Ishikawa (cell line): ENCODE measurements around the gene AKAP11.

Experiments used
- CEBPB ChIP-seq: IDR thresholded peaks from 2 replicates; pipeline ENCODE4 v1.6.1; 2012
- CREB1 ChIP-seq: IDR thresholded peaks from 2 replicates; pipeline ENCODE4 v1.6.1; 2012; ENCODE audit warnings: low read depth
- EGR1 ChIP-seq: IDR thresholded peaks from 2 replicates; pipeline ENCODE4 v1.6.1; 2012
- EP300 ChIP-seq: IDR thresholded peaks from 2 replicates; pipeline ENCODE4 v1.6.1; 2012; ENCODE audit warnings: borderline replicate concordance
- FOXM1 ChIP-seq: IDR thresholded peaks from 2 replicates; pipeline ENCODE4 v1.6.1; 2012; ENCODE audit warnings: low read depth, borderline replicate concordance
- MAX ChIP-seq: IDR thresholded peaks from 2 replicates; pipeline ENCODE4 v1.6.1; 2012
- NFIC ChIP-seq: IDR thresholded peaks from 2 replicates; pipeline ENCODE4 v1.6.1; 2012
- RAD21 ChIP-seq: IDR thresholded peaks from 2 replicates; pipeline ENCODE4 v1.6.1; 2012; ENCODE audit warnings: low read depth
- TAF1 ChIP-seq: IDR thresholded peaks from 2 replicates; pipeline ENCODE4 v1.6.1; 2012; ENCODE audit warnings: low read depth, mild to moderate bottlenecking
- TCF12 ChIP-seq: IDR thresholded peaks from 2 replicates; pipeline ENCODE4 v1.6.1; 2012; ENCODE audit warnings: low read depth
- TEAD4 ChIP-seq: IDR thresholded peaks from 2 replicates; pipeline ENCODE4 v1.6.1; 2012
- YY1 ChIP-seq: IDR thresholded peaks from 2 replicates; pipeline ENCODE4 v1.6.1; 2012; ENCODE audit warnings: low read depth
- ZBTB7A ChIP-seq: IDR thresholded peaks from 2 replicates; pipeline ENCODE4 v1.6.1; 2012; ENCODE audit warnings: low read depth
- TF ChIP-seq, protein P1 (sequence below): IDR thresholded peaks from 2 replicates; pipeline ENCODE4 v1.6.1; 2012
- TF ChIP-seq, protein P2 (sequence below): IDR thresholded peaks from 2 replicates; pipeline ENCODE4 v1.6.1; 2012; ENCODE audit warnings: low read depth, mild to moderate bottlenecking

AKAP11 gene, protein sequence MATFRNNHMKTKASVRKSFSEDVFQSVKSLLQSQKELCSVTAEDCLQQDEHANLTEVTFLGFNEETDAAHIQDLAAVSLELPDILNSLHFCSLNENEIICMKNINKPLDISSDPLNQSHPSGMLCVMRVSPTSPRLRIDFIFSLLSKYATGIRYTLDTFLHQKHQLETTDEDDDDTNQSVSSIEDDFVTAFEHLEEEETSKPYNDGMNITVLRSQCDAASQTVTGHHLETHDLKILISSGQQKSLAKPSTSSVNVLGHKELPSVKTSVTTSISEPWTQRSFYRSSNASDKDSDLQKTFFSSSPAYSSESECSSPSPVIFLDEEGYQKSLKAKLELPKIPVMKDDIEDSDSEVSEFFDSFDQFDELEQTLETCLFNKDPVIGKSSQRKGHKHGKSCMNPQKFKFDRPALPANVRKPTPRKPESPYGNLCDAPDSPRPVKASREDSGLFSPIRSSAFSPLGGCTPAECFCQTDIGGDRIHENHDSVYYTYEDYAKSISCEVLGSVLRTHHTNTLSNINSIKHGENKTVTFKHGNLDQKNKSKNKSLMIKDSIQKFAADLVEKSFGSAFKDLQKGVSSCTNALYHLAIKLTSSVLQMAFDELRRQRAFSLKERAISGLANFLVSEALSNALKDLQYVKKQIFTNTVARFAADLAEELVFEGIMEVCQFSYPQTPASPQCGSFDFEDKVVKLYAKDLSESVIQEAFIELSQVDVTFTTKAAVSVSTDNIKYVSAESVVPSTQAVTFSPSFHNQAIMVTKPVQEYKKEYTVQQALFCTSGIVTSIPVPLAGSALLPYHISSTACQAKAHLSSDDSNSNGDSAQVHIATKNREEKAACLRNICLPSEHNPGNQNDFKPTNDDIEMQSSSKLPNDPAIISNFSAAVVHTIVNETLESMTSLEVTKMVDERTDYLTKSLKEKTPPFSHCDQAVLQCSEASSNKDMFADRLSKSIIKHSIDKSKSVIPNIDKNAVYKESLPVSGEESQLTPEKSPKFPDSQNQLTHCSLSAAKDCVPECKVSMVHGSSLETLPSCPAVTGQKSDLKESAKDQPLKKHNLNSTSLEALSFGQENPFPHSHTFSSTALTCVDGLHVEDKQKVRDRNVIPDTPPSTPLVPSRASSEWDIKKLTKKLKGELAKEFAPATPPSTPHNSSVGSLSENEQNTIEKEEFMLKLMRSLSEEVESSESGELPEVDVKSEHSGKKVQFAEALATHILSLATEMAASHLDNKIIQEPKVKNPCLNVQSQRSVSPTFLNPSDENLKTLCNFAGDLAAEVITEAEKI (N-terminal part only)

DNA sequence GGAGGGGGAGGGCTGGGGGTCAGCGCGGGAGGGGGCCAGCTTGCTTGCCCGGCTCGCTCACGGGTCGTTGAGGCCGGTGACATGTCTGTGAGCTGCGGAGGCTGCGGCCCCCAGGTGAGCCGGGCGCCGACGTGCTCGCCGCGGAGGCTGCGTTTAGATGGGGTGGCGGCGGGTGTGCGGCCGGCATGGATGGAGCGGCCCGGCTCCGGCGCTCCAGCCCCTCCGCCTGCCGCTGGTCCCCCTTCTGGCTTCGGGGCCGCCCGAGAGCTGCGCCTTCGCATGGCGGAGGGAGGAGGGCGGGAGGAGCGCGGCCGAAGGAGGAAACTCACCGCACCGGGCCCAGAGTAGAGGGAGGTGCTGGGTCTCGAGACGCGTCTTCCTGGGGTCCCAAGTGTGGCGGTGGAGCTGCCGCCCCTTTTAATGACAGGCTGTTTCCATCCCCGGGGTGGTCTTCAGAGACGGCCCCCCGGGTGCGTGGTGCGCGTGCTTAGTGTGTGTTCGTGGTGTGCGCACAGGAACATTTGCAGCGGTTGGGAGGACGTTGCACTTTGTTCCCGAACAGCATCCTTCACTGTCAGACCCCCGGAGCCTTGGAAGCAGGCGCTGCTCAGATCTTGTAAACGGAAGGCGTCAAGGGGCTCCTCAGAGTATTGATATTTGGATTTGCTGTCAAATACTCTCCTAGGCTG lies at the start of gene AKAP11:
AKAP11 (plus strand) TSS at position 38 of the 689 bp plus-strand sequence. CDS start 14,197 bp downstream, outside the sequence.
- TF ChIP-seq MAX (peak; percentile 57; the same call in 1 of the 2 replicates), CREB1 (no peak), ZBTB7A (peak; percentile 82), YY1 (peak; percentile 54; the same call in 1 of the 2 replicates), TCF12 (no peak), CEBPB (no peak), FOXM1 (no peak), EP300 (no peak), NFIC (no peak), EGR1 (no peak), RAD21 (no peak)
- TF ChIP-seq, protein P1, sequence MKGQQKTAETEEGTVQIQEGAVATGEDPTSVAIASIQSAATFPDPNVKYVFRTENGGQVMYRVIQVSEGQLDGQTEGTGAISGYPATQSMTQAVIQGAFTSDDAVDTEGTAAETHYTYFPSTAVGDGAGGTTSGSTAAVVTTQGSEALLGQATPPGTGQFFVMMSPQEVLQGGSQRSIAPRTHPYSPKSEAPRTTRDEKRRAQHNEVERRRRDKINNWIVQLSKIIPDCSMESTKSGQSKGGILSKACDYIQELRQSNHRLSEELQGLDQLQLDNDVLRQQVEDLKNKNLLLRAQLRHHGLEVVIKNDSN = no peak

DNA sequence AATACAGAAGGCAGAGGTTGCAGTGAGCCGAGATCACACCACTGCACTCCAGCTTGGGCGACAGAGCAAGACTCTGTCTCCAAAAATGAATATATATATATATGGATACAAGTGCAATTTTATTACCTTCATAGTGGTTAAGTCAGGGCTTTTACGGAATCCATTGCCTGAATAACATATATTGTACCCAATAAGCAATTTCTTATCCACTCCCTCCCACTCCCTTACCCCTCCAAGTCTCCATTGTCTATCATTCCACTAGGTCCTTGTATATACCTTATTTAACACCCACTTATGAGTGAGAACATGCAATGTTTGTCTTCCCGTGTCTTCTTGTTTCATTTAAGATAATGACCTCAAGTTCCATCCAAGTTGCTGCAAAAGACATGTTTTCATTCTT lies 48.3 kb upstream of the AKAP11 start:
- no peak for TF ChIP-seq YY1
- TF ChIP-seq CREB1 = no peak
- no peak for TF ChIP-seq RAD21
- no peak for TF ChIP-seq TEAD4
- TF ChIP-seq NFIC = no peak
- TF ChIP-seq CEBPB = no peak
- no peak for TF ChIP-seq TAF1
- no peak for TF ChIP-seq EP300
- no peak for TF ChIP-seq ZBTB7A
- TF ChIP-seq MAX = no peak
- TF ChIP-seq, protein P2, sequence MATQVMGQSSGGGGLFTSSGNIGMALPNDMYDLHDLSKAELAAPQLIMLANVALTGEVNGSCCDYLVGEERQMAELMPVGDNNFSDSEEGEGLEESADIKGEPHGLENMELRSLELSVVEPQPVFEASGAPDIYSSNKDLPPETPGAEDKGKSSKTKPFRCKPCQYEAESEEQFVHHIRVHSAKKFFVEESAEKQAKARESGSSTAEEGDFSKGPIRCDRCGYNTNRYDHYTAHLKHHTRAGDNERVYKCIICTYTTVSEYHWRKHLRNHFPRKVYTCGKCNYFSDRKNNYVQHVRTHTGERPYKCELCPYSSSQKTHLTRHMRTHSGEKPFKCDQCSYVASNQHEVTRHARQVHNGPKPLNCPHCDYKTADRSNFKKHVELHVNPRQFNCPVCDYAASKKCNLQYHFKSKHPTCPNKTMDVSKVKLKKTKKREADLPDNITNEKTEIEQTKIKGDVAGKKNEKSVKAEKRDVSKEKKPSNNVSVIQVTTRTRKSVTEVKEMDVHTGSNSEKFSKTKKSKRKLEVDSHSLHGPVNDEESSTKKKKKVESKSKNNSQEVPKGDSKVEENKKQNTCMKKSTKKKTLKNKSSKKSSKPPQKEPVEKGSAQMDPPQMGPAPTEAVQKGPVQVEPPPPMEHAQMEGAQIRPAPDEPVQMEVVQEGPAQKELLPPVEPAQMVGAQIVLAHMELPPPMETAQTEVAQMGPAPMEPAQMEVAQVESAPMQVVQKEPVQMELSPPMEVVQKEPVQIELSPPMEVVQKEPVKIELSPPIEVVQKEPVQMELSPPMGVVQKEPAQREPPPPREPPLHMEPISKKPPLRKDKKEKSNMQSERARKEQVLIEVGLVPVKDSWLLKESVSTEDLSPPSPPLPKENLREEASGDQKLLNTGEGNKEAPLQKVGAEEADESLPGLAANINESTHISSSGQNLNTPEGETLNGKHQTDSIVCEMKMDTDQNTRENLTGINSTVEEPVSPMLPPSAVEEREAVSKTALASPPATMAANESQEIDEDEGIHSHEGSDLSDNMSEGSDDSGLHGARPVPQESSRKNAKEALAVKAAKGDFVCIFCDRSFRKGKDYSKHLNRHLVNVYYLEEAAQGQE = no peak
- TF ChIP-seq FOXM1 = no peak
- no peak for TF ChIP-seq EGR1
- TF ChIP-seq, protein P1 = no peak
- no peak for TF ChIP-seq TCF12

DNA sequence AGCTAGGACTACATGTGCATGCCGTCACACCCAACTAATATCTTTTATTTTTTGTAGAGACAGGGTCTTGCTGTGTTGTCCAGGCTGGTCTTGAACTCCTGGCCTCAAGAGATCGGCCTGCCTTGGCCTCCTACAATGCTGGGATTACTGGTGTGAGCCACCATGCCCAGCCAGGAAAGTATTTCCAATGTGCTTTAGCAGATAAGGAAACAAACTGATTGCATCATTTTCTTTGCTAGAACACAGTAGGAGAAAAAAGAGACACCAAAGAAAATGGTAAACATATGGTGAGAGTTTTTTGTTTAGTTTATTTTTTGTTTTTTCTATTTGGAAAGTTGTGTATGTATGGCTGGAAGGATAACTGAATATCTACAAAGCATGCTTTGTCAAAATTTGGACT lies 46.9 kb upstream of the AKAP11 start:
- TF ChIP-seq TEAD4 = no peak
- TF ChIP-seq ZBTB7A = no peak
- TF ChIP-seq EP300 = no peak
- TF ChIP-seq NFIC = no peak
- TF ChIP-seq TCF12 = no peak
- no peak for TF ChIP-seq YY1
- TF ChIP-seq MAX = no peak
- no peak for TF ChIP-seq TAF1
- TF ChIP-seq FOXM1 = no peak
- TF ChIP-seq CEBPB = no peak
- no peak for TF ChIP-seq CREB1
- TF ChIP-seq, protein P1 = no peak
- TF ChIP-seq EGR1 = no peak

- TF ChIP-seq ZBTB7A (no peak), CEBPB (no peak)
These were observed 43.4 kb upstream of the AKAP11 start for GRCh38 chr13:42228527-42228926.

DNA sequence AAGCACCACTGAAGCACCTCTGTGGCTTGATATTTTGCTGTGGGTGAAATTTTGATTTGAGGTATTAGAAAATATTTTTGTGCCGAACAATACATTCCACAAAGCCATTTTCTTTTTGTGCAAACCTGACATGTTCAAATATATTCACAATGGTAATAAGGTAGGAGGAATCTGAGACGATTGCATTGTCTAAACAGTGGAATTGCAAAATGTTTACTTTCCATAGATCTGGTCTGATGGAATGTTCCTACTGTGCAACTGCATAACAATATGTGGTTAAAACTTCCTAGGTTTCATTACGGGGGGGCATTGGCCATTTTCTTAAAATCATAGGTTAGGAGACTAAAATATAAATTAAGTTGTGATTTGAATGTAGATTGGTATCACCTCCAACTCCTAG lies 42.7 kb upstream of the AKAP11 start:
- peak; percentile 23; the same call in 1 of the 2 replicates for TF ChIP-seq EP300
- no peak for TF ChIP-seq MAX
- TF ChIP-seq ZBTB7A = no peak
- TF ChIP-seq TEAD4 = 0 out of 2 replicates have a peak, but pooled peaks have one; percentile 19
- no peak for TF ChIP-seq RAD21
- peak; percentile 67 for TF ChIP-seq CEBPB
- TF ChIP-seq CREB1 = no peak
- no peak for TF ChIP-seq EGR1
